HCT116 (cell line): Measurements from ENCODE around the gene SLC11A1. TPM values are rescaled to one million over a fixed set of nuclear protein-coding genes. Genes with fewer than 3 reads are reported as not detected.

Experiments used
- ATAC-seq: fragments of 200-7000 bp; cut with Tn5 transposase; 2 replicates; pipeline ENCODE4 v1.9.1; 2020; ENCODE audit warnings: mild to moderate bottlenecking, moderate library complexity
- BruUV-seq: library from RNA; stranded (reverse); fragments of 400-500 nt; replicated peaks from 2 replicates; lab custom pipeline; 2021; lab: Mats Ljungman, UMichigan
- CTCF ChIA-PET: fragments of 300-600 bp; sonication (Branson Sonifier 250); formaldehyde crosslinking; loops from one replicate; lab custom pipeline; 2021; ENCODE audit warnings: antibody characterized with exemption; lab: Charles Lee
- POLR2A ChIA-PET: fragments of 300-600, 350-600 bp; sonication (Branson Sonifier 250); formaldehyde crosslinking; loops from one replicate; lab custom pipeline; 2021; ENCODE audit warnings: antibody characterized with exemption; lab: Charles Lee
- RAD21 ChIA-PET, 2 experiments: fragments of 300-600 bp; sonication (Branson Sonifier 250); formaldehyde crosslinking; loops; one replicate each; lab custom pipeline; 2023; ENCODE audit warnings: low total read pairs in 2 of 2; ENCODE audit not compliant: uncharacterized antibody in 2 of 2, unreplicated experiment in 2 of 2, low non-redundant PET in 1 of 2; lab: Charles Lee
- DNase-seq: peaks from one replicate; pipeline ENCODE4 v3.0.0-alpha.2; 2010; ENCODE audit warnings: low read depth, low spot score
- H2AFZ ChIP-seq: fragments of 200-600 bp; shearing (Covaris generic), sonication (generic); 2 replicates; pipeline ENCODE4 v1.6.1; 2017; ENCODE audit warnings: low read depth, mixed run types, mixed read lengths, antibody characterized with exemption, low read length; ENCODE audit not compliant: poor library complexity, severe bottlenecking
- H3K27ac ChIP-seq: 2 replicates; pipeline ENCODE4 v1.5.1; 2012; ENCODE audit warnings: low read depth, low read length
- H3K27me3 ChIP-seq: fragments of 200-600 bp; sonication (generic); 2 replicates; pipeline ENCODE4 v1.6.1; 2016; ENCODE audit warnings: mixed run types, low read length, mixed read lengths; ENCODE audit not compliant: insufficient read depth
- H3K36me3 ChIP-seq, 2 experiments: fragments of 200-500 bp in 1 of 2; fragments of 200-600 bp in 1 of 2; sonication (Bioruptor generic) in 1 of 2; sonication (generic) in 1 of 2; 2 replicates each; pipeline versions ENCODE4 v1.5.1 to v1.6.1; 2014 to 2016; ENCODE audit warnings: low read length in 2 of 2, inconsistent platforms in 1 of 2, mixed read lengths in 1 of 2, mixed run types in 1 of 2; ENCODE audit not compliant: insufficient read depth in 2 of 2, control insufficient read depth in 1 of 2
- H3K4me1 ChIP-seq, 2 experiments: fragments of 200-600 bp in 1 of 2; sonication (generic) in 1 of 2; 2 replicates each; pipeline versions ENCODE4 v1.5.1 to v1.6.1; 2012 to 2017; ENCODE audit warnings: low read length in 2 of 2, inconsistent platforms in 1 of 2, mild to moderate bottlenecking in 1 of 2, mixed read lengths in 1 of 2, mixed run types in 1 of 2, moderate library complexity in 1 of 2; ENCODE audit not compliant: insufficient read depth in 2 of 2, control insufficient read depth in 1 of 2
- H3K4me2 ChIP-seq: fragments of 200-600 bp; sonication (generic); 2 replicates; pipeline ENCODE4 v1.6.1; 2017; ENCODE audit warnings: mixed run types, low read length, mixed read lengths
- H3K4me3 ChIP-seq, 2 experiments: fragments of 200-600 bp in 1 of 2; sonication (generic) in 1 of 2; replicated peaks in 1 of 2; 2 replicates each; pipeline ENCODE4 v1.5.1; 2011 to 2016; ENCODE audit warnings: low read length in 2 of 2, control low read depth in 1 of 2, low read depth in 1 of 2, mild to moderate bottlenecking in 1 of 2, mixed read lengths in 1 of 2, mixed run types in 1 of 2
- H3K79me2 ChIP-seq: fragments of 200-600 bp; sonication (generic); 2 replicates; pipeline ENCODE4 v1.6.1; 2017; ENCODE audit warnings: mild to moderate bottlenecking, mixed run types, low read length, moderate library complexity, mixed read lengths; ENCODE audit not compliant: insufficient read depth
- H3K9ac ChIP-seq: fragments of 200-600 bp; sonication (generic); 2 replicates; pipeline ENCODE4 v1.6.1; 2016; ENCODE audit warnings: low read length, mixed read lengths
- H3K9me2 ChIP-seq: fragments of 200-600 bp; sonication (generic), shearing (Covaris generic); 2 replicates; pipeline ENCODE4 v1.6.1; 2017; ENCODE audit warnings: mixed run types, mild to moderate bottlenecking, moderate library complexity; ENCODE audit not compliant: insufficient read depth
- H3K9me3 ChIP-seq, 2 experiments: fragments of 200-500 bp in 1 of 2; fragments of 200-600 bp in 1 of 2; sonication (Bioruptor generic) in 1 of 2; sonication (generic) in 1 of 2; 2 replicates each; pipeline ENCODE4 v1.6.1; 2014 to 2017; ENCODE audit warnings: low read length in 2 of 2, mixed read lengths in 2 of 2, inconsistent platforms in 1 of 2, low read depth in 1 of 2, mild to moderate bottlenecking in 1 of 2, mixed run types in 1 of 2, moderate library complexity in 1 of 2; ENCODE audit not compliant: control insufficient read depth in 1 of 2, insufficient read depth in 1 of 2
- H4K20me1 ChIP-seq: fragments of 200-600 bp; sonication (generic), shearing (Covaris generic); 2 replicates; pipeline ENCODE4 v1.6.1; 2017; ENCODE audit warnings: mixed run types, mild to moderate bottlenecking, moderate library complexity; ENCODE audit not compliant: insufficient read depth
- ATF3 ChIP-seq: IDR thresholded peaks from 2 replicates; pipeline ENCODE4 v1.6.1; 2012
- CBX3 ChIP-seq: IDR thresholded peaks from 2 replicates; pipeline ENCODE4 v1.6.1; 2012; ENCODE audit warnings: low read depth
- CEBPB ChIP-seq: IDR thresholded peaks from 2 replicates; pipeline ENCODE4 v1.6.1; 2012; ENCODE audit warnings: low read depth
- EZH2phosphoT487 ChIP-seq: fragments of 200-600 bp; IDR thresholded peaks from 2 replicates; pipeline ENCODE4 v1.6.1; 2018; ENCODE audit warnings: antibody characterized with exemption, borderline replicate concordance
- FOSL1 ChIP-seq: IDR thresholded peaks from 2 replicates; pipeline ENCODE4 v1.6.1; 2012; ENCODE audit warnings: low read depth
- JUND ChIP-seq: IDR thresholded peaks from 2 replicates; pipeline ENCODE4 v1.6.1; 2012
- MAX ChIP-seq: IDR thresholded peaks from 2 replicates; pipeline ENCODE4 v1.6.1; 2012
- POLR2A ChIP-seq: IDR thresholded peaks from 2 replicates; pipeline ENCODE4 v1.7.0; 2011; ENCODE audit warnings: borderline replicate concordance; ENCODE audit not compliant: insufficient read depth, insufficient read length; ENCODE audit errors: extremely low read depth
- POLR2AphosphoS5 ChIP-seq: IDR thresholded peaks from 2 replicates; pipeline ENCODE4 v1.6.1; 2011; ENCODE audit warnings: mild to moderate bottlenecking, low read depth, low read length, moderate library complexity
- RAD21 ChIP-seq: IDR thresholded peaks from 2 replicates; pipeline ENCODE4 v1.6.1; 2012; ENCODE audit warnings: low read depth, mild to moderate bottlenecking
- SIN3A ChIP-seq: IDR thresholded peaks from 2 replicates; pipeline ENCODE4 v1.6.1; 2012; ENCODE audit warnings: low read depth
- SP1 ChIP-seq: IDR thresholded peaks from 2 replicates; pipeline ENCODE4 v1.6.1; 2012; ENCODE audit warnings: low read depth
- TCF7L2 ChIP-seq: IDR thresholded peaks from 2 replicates; pipeline ENCODE4 v1.7.0; 2011; ENCODE audit warnings: borderline replicate concordance, inconsistent platforms; ENCODE audit not compliant: insufficient read depth, insufficient read length; ENCODE audit errors: extremely low read depth
- YY1 ChIP-seq: IDR thresholded peaks from 2 replicates; pipeline ENCODE4 v1.6.1; 2011; ENCODE audit warnings: low read length, low read depth, moderate library complexity, mild to moderate bottlenecking; ENCODE audit not compliant: insufficient replicate concordance; ENCODE audit errors: extremely low read depth
- ZBTB33 ChIP-seq: IDR thresholded peaks from 2 replicates; pipeline ENCODE4 v1.6.1; 2011; ENCODE audit warnings: mild to moderate bottlenecking, low read length, moderate library complexity; ENCODE audit not compliant: insufficient replicate concordance; ENCODE audit errors: extremely low read depth
- ZNF274 ChIP-seq: fragments of 200-500 bp; sonication (Bioruptor generic); IDR thresholded peaks from 2 replicates; pipeline ENCODE4 v1.6.1; 2014; ENCODE audit warnings: mild to moderate bottlenecking, low read depth, low read length, inconsistent platforms
- intact Hi-C: fragments of 100-400 bp; cut with micrococcal nuclease; formaldehyde crosslinking; loops from 2 replicates; pipeline ENCODE4 v1.10.0; 2022
- total RNA-seq: library from RNA; stranded (reverse); gene quantifications from one replicate; pipeline ENCODE4 v1.2.1, GENCODE V29; 2021; ENCODE audit not compliant: unreplicated experiment

The SLC11A1 gene
- total RNA-seq, 1 experiment from 2014 or later = 0.42 TPM

GRCh38 chr2:218366621-218367414 is 15.3 kb upstream of the SLC11A1 start:
- peaks cover 0 to 18% of the 10 kb centered on the region in 2 experiments; a peak in 2 of 4 replicates for H3K4me1 ChIP-seq
- POLR2A ChIA-PET = no interaction called here
- ATAC-seq (no peak), DNase-seq (no peak)
- no TSS peak for BruUV-seq
- peak overlapping the region; percentile 69 to 75 for H3K4me3 ChIP-seq
- RAD21 ChIA-PET = no interaction called here
- no peaks in the 10 kb centered on the region for H4K20me1 ChIP-seq
- H3K36me3 ChIP-seq = no peaks in the 10 kb centered on the region
- H3K4me2 ChIP-seq = peak overlapping the region; percentile 91
- intact Hi-C loops = no loop called here
- H3K27me3 ChIP-seq = no peaks in the 10 kb centered on the region
- no peaks in the 10 kb centered on the region for H3K9me2 ChIP-seq
- CTCF ChIA-PET = interaction anchor here (1.3 kb wide), 1 partner anchor 10 kb away, joined by 6 read pairs; the partner anchor contains the start of gene CATIP
- no peak overlapping the region for H2AFZ ChIP-seq
- TF ChIP-seq TCF7L2 (no peak), CBX3 (peak; percentile 76)
- H3K9ac ChIP-seq = peak overlapping the region; percentile 76
- peak overlapping the region; percentile 59 for H3K27ac ChIP-seq
- 0 out of 4 replicates have a peak, but pooled peaks cover 0 to 8% of the 10 kb centered on the region in 2 experiments for H3K9me3 ChIP-seq
- no peaks in the 10 kb centered on the region for H3K79me2 ChIP-seq

- H3K9me2 ChIP-seq = no peaks in the 10 kb centered on the region
- TF ChIP-seq FOSL1 (no peak), CBX3 (no peak), CEBPB (no peak), MAX (peak; percentile 68; the same call in 1 of the 2 replicates), SP1 (no peak; the same call in 1 of the 2 replicates), POLR2A (peak; percentile 78), RAD21 (no peak), EZH2phosphoT487 (no peak), POLR2AphosphoS5 (peak; percentile 96), ZNF274 (no peak), ATF3 (no peak), YY1 (peak; percentile 62), JUND (no peak), SIN3A (peak; percentile 69), ZBTB33 (peak; percentile 32)
Measured at GRCh38 chr2:218367415-218368149, 14.5 kb upstream of the SLC11A1 start.

More at GRCh38 chr2:218367415-218368149, 14.5 kb upstream of the SLC11A1 start:
- Histone ChIP-seq H3K4me3 (peak overlapping the region; percentile 69 to 75), H3K9me3 (0 out of 4 replicates have a peak, but pooled peaks cover 0 to 8% of the 10 kb centered on the region in 2 experiments), H3K79me2 (no peaks in the 10 kb centered on the region), H2AFZ (peak overlapping the region; percentile 18), H3K4me2 (peak overlapping the region; percentile 91), H3K36me3 (no peaks in the 10 kb centered on the region), H3K9ac (peak overlapping the region; percentile 76), H3K4me1 (peaks cover 0 to 15% of the 10 kb centered on the region in 2 experiments; a peak in 2 of 4 replicates), H3K27me3 (no peaks in the 10 kb centered on the region), H4K20me1 (no peaks in the 10 kb centered on the region), H3K27ac (peak overlapping the region; percentile 59)
- DNase-seq (peak; percentile 60), ATAC-seq (peak; percentile 99)
- ChIA-PET CTCF (interaction anchor here (1.3 kb wide), 1 partner anchor 11 kb away, joined by 6 read pairs; the partner anchor contains the start of gene CATIP), RAD21 (no interaction called here), POLR2A (no interaction called here)
- BruUV-seq = TSS peak; percentile 89
- intact Hi-C loops = no loop called here
